ENCODE results near the gene GAREM2.

DNA sequence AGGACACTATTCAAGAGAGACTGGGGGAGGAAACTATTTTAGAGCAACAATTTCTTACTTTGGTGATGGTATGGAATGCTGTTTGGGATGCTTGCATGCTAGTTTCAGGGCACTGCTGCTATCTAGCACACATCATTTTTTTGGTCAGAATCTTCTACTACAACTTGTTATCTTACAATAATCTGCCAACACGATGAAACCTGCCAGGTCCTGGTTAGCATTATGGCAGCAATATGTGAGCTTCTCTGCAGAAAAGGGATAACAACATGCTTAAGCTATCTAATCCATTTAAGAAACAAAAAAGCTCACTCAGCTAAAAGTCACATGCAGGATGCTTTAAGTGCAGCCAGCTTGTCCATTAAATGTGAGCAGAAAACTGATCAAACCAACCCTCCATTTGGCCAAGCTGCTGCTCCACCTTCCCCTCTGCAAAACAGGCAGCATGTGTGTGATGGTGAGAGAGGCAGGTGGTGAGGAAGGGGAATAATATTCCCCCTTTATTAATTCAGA lies 30.1 kb downstream of the GAREM2 start:
- TF ChIP-seq, protein P1, sequence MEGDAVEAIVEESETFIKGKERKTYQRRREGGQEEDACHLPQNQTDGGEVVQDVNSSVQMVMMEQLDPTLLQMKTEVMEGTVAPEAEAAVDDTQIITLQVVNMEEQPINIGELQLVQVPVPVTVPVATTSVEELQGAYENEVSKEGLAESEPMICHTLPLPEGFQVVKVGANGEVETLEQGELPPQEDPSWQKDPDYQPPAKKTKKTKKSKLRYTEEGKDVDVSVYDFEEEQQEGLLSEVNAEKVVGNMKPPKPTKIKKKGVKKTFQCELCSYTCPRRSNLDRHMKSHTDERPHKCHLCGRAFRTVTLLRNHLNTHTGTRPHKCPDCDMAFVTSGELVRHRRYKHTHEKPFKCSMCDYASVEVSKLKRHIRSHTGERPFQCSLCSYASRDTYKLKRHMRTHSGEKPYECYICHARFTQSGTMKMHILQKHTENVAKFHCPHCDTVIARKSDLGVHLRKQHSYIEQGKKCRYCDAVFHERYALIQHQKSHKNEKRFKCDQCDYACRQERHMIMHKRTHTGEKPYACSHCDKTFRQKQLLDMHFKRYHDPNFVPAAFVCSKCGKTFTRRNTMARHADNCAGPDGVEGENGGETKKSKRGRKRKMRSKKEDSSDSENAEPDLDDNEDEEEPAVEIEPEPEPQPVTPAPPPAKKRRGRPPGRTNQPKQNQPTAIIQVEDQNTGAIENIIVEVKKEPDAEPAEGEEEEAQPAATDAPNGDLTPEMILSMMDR (IDR thresholded peaks at IDR 0.05): no peak
- TF ChIP-seq POLR2A (IDR thresholded peaks at IDR 0.05): no peak

Measured in adrenal gland (tissue), 5 donors.